ENCODE measurements around the gene HMGA1. TPM values are rescaled to one million over a fixed set of nuclear protein-coding genes. Genes with fewer than 3 reads are reported as not detected.
"Not testable (repeated sequence)": the region's sequence is repeated elsewhere in the genome, so short reads cannot be mapped to it uniquely, and the experiment has no call there.

Gene HMGA1
- polyA plus RNA-seq, 1 donor, result 106 TPM

GRCh38 chr6:34238585-34239499 lies 2.2 kb downstream of the HMGA1 start:
- DNase-seq, result no peak

- DNase-seq, result no peak
These were observed 2.8 kb downstream of the HMGA1 start for GRCh38 chr6:34239500-34239825.

GRCh38 chr6:34239893-34240292 lies 3.2 kb downstream of the HMGA1 start:
- DNase-seq, result no peak

GRCh38 chr6:34240329-34241248 lies 3.9 kb downstream of the HMGA1 start:
- DNase-seq, result no peak

- DNase-seq, result no peak
These were observed 4.9 kb downstream of the HMGA1 start for GRCh38 chr6:34241351-34242215.

- DNase-seq, result no peak
These were observed 5.8 kb downstream of the HMGA1 start for GRCh38 chr6:34242252-34243130.

- no peak for DNase-seq
These were observed 6.6 kb downstream of the HMGA1 start for GRCh38 chr6:34243131-34243771.

- DNase-seq, result no peak
These were observed 7.5 kb downstream of the HMGA1 start for GRCh38 chr6:34243901-34244884.

GRCh38 chr6:34245032-34245760 lies 8.5 kb downstream of the HMGA1 start:
- DNase-seq, result not testable (repeated sequence)

GRCh38 chr6:34245761-34246140 lies 9.1 kb downstream of the HMGA1 start:
- DNase-seq, result not testable (repeated sequence)

- no peak for DNase-seq
These were observed 9.5 kb downstream of the HMGA1 start for GRCh38 chr6:34246249-34246562.

- no peak for DNase-seq
These were observed 10.1 kb downstream of the HMGA1 start for GRCh38 chr6:34246563-34247391.

- DNase-seq, result no peak
These were observed 11.0 kb downstream of the HMGA1 start for GRCh38 chr6:34247481-34248197.

- DNase-seq, result no peak
These were observed 11.6 kb downstream of the HMGA1 start for GRCh38 chr6:34248198-34248726.

GRCh38 chr6:34248727-34249468 lies 12.2 kb downstream of the HMGA1 start, which contains the start of gene SMIM29:
Gene SMIM29 (minus strand): TSS chr6:34249006. CDS start chr6:34247791, 1,215 bp downstream.
- DNase-seq, result peak; percentile 93
